SJSA1 (cell line): ENCODE data around the gene ABCB8. TPM values are rescaled to one million over a fixed set of nuclear protein-coding genes. Genes with fewer than 3 reads are reported as not detected.
"Not testable (repeated sequence)": the region's sequence is repeated elsewhere in the genome, so short reads cannot be mapped to it uniquely, and the experiment has no call there.

Experiments used
- DNase-seq, 2 experiments: peaks; one replicate each; pipeline ENCODE4 v3.0.0-alpha.2; 2015 to 2020; ENCODE audit warnings: low spot score in 2 of 2, low read depth in 1 of 2
- H3K27ac ChIP-seq: fragments of 250-450 bp; sonication (Bioruptor Pico); 2 replicates; pipeline ENCODE4 v1.5.1; 2020; ENCODE audit warnings: mild to moderate bottlenecking, moderate library complexity
- H3K27me3 ChIP-seq: fragments of 250-450 bp; sonication (Bioruptor Pico); replicated peaks from 2 replicates; pipeline ENCODE4 v1.5.1; 2020; ENCODE audit warnings: mild to moderate bottlenecking, moderate library complexity
- H3K36me3 ChIP-seq: fragments of 250-450 bp; sonication (Bioruptor Pico); 2 replicates; pipeline ENCODE4 v1.5.1; 2020; ENCODE audit warnings: mild to moderate bottlenecking
- H3K4me1 ChIP-seq: fragments of 250-450 bp; sonication (Bioruptor Pico); replicated peaks from 2 replicates; pipeline ENCODE4 v1.6.1; 2021; ENCODE audit warnings: mild to moderate bottlenecking
- H3K4me3 ChIP-seq: fragments of 250-450 bp; sonication (Bioruptor Pico); 2 replicates; pipeline ENCODE4 v1.5.1; 2020; ENCODE audit warnings: mild to moderate bottlenecking
- H3K9me3 ChIP-seq: fragments of 250-450 bp; sonication (Bioruptor Pico); replicated peaks from 2 replicates; pipeline ENCODE4 v1.5.1; 2020; ENCODE audit warnings: mild to moderate bottlenecking
- total RNA-seq: library from RNA; depleted of rRNA; stranded (reverse); fragments of >200 nt; shearing (Covaris generic); gene quantifications from 2 replicates; pipeline ENCODE4 v1.2.3, GENCODE V29; 2014

The ABCB8 gene
- total RNA-seq, 1 experiment from 2014 or later: 24.6 TPM

DNA sequence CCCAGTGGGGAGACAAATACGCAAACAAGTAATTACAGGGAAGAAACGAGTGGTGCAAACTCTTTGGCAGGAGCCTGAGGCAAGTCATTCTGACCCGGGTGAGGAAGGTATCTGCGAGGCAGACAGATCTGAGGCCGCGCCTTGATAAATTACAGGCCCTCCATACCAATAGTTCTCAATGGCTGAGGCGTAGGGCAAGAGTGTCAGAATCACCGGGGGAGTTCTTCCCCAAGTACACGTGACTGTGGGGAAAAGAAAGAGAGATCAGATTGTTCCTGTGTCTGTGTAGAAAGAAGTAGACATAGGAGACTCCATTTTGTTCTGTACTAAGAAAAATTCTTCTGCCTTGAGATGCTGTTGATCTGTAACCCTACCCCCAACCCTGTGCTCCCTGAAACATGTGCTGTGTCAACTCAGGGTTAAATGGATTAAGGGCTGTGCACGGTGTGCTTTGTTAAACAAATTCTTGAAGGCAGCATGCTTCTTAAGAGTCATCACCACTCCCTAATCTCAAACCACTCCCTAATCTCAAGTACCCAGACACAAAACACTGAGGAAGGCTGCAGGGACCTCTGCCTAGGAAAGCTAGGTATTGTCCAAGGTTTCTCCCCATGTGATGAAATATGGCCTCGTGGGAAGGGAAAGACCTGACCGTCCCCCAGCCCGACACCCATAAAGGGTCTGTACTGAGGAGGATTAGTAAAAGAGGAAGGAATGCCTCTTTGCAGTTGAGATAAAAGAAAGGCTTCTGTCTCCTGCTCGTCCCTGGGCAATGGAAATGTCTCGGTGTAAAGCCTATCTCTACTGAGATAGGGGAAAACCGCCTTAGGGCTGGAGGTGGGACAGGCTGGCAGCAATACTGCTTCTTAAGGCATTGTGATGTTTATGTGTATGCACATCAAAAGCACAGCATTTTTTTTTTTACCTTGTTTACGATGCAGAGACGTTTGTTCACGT lies 1.2 kb upstream of the ABCB8 start:
- not testable (repeated sequence) for DNase-seq, H3K9me3 ChIP-seq, H3K36me3 ChIP-seq, H3K4me3 ChIP-seq, H3K27me3 ChIP-seq, H3K27ac ChIP-seq
- H3K4me1 ChIP-seq: peaks cover 19% of the 10 kb centered on the region

DNA sequence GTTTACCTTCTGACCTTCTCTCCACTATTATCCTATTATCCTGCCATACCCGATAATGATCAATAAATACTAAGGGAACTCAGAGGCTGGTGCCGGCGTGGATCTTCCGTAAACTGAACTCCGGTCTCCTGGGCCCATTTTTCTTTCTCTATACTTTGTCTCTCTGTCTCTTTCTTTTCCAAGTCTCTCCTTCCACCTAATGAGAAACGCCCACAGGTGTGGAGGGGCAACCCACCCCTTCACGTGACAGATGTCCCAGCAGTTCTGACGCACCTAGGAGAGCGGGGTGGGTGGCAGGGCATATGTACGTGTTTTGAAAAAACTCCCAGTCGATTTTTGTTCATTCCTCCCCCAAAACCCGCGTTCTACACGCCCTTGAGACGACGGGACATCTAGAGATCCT lies 521 bp upstream of the ABCB8 start:
- not testable (repeated sequence) for DNase-seq, H3K36me3 ChIP-seq, H3K27me3 ChIP-seq, H3K9me3 ChIP-seq
- Histone ChIP-seq H3K27ac (peak overlapping the region; percentile 69), H3K4me1 (peaks cover 19% of the 10 kb centered on the region), H3K4me3 (peak overlapping the region; percentile 72)

DNA sequence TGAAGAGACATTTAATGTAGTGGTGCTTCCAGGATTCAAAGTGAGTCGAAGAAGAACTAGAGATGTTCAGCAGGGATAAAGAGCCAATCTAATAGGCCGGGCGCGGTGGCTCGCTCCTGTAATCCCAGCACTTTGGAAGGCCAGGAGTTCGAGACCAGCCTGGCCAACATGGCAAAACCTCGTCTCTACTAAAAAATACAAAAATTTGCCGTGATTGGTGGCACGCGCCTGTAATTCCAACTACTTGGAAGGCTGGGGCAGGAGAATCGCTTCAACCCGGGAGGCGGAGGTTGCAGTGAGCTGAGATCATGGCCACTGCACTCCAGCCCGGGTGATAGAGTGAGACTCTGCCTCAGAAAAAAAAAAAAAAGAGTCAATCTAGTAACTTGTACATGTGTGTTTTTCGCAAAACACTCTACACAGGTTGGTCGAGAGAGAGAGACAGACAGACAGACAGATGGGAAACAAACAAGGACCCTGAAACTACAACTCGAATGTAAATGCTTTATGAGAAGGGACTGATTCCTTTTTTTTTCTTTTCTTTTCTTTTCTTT lies 775 bp downstream of the ABCB8 start:
- Histone ChIP-seq H3K4me3 (peak overlapping the region; percentile 72), H3K27ac (peak overlapping the region; percentile 36), H3K4me1 (peaks cover 19% of the 10 kb centered on the region), H3K9me3 (no peaks in the 10 kb centered on the region), H3K27me3 (no peaks in the 10 kb centered on the region), H3K36me3 (peaks cover 16% of the 10 kb centered on the region; the same call in 1 of the 2 replicates)
- peak in 1 of 2 experiments; percentile 31 for DNase-seq

DNA sequence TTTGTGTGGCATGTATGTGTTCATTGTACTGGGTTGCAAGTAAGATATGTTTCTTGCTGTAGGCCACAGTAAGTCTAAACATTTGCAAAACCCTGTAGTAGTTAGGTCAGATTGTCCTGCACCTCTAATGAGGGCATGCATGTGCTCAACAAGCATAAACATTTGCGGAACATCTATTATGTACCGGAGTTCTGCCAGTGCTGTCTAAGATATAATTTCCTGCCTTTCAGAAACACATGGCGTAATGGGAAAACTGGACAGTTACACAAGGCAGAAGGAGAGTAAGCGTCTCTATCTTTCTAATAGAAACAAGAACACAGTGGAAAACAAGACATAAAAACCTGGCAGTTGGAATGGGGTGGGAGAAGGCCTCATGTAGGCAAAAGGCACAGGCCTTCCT lies 2.8 kb downstream of the ABCB8 start:
- H3K27ac ChIP-seq: no peak overlapping the region
- no peak overlapping the region for H3K4me3 ChIP-seq
- peaks cover 19% of the 10 kb centered on the region for H3K4me1 ChIP-seq
- no peaks in the 10 kb centered on the region for H3K27me3 ChIP-seq
- H3K36me3 ChIP-seq: peaks cover 35% of the 10 kb centered on the region
- DNase-seq: no peak
- H3K9me3 ChIP-seq: no peaks in the 10 kb centered on the region

DNA sequence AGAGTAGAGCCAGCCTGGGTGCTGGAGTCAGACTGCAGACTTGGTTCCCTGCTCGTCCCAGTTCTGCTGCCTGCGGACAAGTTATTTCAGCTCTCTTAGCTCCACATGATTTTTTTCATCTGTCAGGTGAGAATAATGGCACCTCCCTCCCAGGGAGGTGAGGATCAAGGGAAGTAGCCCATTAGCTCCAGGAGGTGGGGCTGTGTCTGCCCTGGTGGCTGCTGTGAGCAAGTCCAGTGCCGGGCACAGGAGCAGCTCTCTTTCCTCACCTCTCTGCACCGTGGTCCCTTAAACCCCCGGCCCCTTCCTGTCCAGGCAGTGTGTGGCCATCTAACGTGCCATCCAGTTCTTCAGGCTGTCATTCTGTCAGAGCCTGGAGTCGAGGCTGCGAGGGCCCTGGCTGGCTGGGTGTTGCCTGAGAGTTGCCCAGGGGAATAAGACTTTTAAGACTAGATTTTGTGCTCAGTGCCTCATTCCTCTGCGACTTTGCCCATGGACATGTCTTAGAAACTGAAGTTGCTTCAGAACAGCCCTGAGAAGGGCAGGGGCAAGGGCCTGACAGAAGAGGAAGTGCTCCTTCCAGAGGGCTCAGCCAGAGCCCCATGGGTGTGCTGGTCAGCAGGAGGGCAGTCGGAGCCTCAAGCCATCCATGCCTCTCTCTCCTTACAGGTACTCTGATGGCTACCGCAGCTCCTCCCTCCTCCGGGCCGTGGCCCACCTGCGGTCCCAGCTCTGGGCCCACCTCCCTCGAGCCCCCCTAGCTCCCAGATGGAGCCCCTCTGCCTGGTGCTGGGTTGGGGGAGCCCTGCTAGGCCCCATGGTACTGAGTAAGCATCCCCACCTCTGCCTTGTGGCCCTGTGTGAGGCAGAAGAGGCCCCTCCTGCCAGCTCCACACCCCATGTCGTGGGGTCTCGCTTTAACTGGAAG lies 5.0 kb downstream of the ABCB8 start:
- Histone ChIP-seq H3K9me3 (no peaks in the 10 kb centered on the region), H3K27ac (no peak overlapping the region), H3K36me3 (peaks cover 47% of the 10 kb centered on the region), H3K27me3 (no peaks in the 10 kb centered on the region), H3K4me1 (peaks cover 20% of the 10 kb centered on the region), H3K4me3 (no peak overlapping the region)
- no peak for DNase-seq

- Histone ChIP-seq H3K4me1 (peaks cover 25% of the 10 kb centered on the region), H3K4me3 (no peak overlapping the region), H3K27me3 (no peaks in the 10 kb centered on the region), H3K36me3 (peaks cover 47% of the 10 kb centered on the region), H3K27ac (no peak overlapping the region), H3K9me3 (no peaks in the 10 kb centered on the region)
- no peak for DNase-seq
Measured at GRCh38 chr7:151033864-151034249, 5.6 kb downstream of the ABCB8 start.

- Histone ChIP-seq H3K4me3 (no peak overlapping the region), H3K27ac (no peak overlapping the region), H3K27me3 (no peaks in the 10 kb centered on the region), H3K36me3 (peaks cover 47% of the 10 kb centered on the region), H3K9me3 (no peaks in the 10 kb centered on the region), H3K4me1 (peaks cover 25% of the 10 kb centered on the region)
- no peak for DNase-seq
Measured at GRCh38 chr7:151034312-151035025, 6.2 kb downstream of the ABCB8 start.

DNA sequence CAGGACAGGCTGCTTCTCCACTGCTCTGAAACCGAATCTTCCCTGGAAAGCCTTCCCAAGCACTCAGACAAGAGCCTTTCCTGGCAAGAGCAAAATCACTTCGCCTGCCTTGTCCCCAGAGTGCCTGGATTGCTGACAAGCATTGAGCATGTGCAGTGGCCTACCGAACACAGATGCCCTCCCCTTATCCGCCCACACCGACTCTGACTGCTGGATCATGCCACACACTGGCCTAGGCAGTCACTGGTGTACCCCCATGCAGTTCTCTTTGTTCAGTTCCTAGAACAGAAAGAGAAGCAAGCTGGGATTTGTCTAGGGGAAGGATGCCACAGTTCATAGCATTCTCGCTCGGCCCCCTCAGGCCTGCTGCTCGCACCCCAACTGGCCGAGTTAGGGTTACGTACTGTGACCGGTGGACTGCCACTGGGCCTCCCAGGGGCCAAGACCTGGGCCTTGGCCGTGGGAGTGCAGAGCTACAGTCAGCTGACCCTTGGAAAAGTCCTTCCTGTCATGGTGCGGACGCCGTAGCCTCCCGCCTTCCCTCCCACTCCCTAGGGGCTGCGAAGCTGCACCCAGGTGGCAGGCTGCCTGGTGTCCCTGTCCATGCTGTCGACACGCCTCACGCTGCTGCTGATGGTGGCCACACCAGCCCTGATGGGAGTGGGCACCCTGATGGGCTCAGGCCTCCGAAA lies 6.9 kb downstream of the ABCB8 start:
- no peaks in the 10 kb centered on the region for H3K9me3 ChIP-seq
- H3K4me3 ChIP-seq: no peak overlapping the region
- peaks cover 25% of the 10 kb centered on the region for H3K4me1 ChIP-seq
- no peak for DNase-seq
- no peaks in the 10 kb centered on the region for H3K27me3 ChIP-seq
- H3K36me3 ChIP-seq: peaks cover 47% of the 10 kb centered on the region
- no peak overlapping the region for H3K27ac ChIP-seq

GRCh38 chr7:151035902-151036301 lies 7.7 kb downstream of the ABCB8 start:
- H3K9me3 ChIP-seq: no peaks in the 10 kb centered on the region
- no peak overlapping the region for H3K4me3 ChIP-seq
- no peak for DNase-seq
- H3K4me1 ChIP-seq: peaks cover 31% of the 10 kb centered on the region
- H3K27me3 ChIP-seq: no peaks in the 10 kb centered on the region
- H3K36me3 ChIP-seq: peaks cover 47% of the 10 kb centered on the region
- no peak overlapping the region for H3K27ac ChIP-seq

GRCh38 chr7:151038951-151039849 lies 10.9 kb downstream of the ABCB8 start:
- peak; percentile 96 to 97 for DNase-seq
- no peaks in the 10 kb centered on the region for H3K27me3 ChIP-seq
- peak overlapping the region; percentile 68 for H3K27ac ChIP-seq
- H3K4me3 ChIP-seq: no peak overlapping the region
- H3K36me3 ChIP-seq: peaks cover 34% of the 10 kb centered on the region
- H3K4me1 ChIP-seq: peaks cover 31% of the 10 kb centered on the region
- no peaks in the 10 kb centered on the region for H3K9me3 ChIP-seq

- Histone ChIP-seq H3K27ac (peak overlapping the region; percentile 1; the same call in 1 of the 2 replicates), H3K9me3 (no peaks in the 10 kb centered on the region), H3K27me3 (no peaks in the 10 kb centered on the region), H3K36me3 (peaks cover 26% of the 10 kb centered on the region), H3K4me1 (peaks cover 31% of the 10 kb centered on the region), H3K4me3 (no peak overlapping the region)
- no peak for DNase-seq
Measured at GRCh38 chr7:151039850-151040548, 11.7 kb downstream of the ABCB8 start.
